GM12892 (cell line): Measurements from ENCODE around the gene COMP.

Experiments used
- POLR2A ChIP-seq: IDR thresholded peaks from 2 replicates; pipeline ENCODE4 v1.6.1; 2011; ENCODE audit warnings: low read depth, low read length, control low read depth
- POLR2AphosphoS5 ChIP-seq: IDR thresholded peaks from 2 replicates; pipeline ENCODE4 v1.6.1; 2011; ENCODE audit warnings: low read depth, low read length, control low read depth
- TAF1 ChIP-seq: IDR thresholded peaks from 2 replicates; pipeline ENCODE4 v1.6.1; 2011; ENCODE audit warnings: low read depth, mild to moderate bottlenecking, control low read depth, low read length, borderline replicate concordance

DNA sequence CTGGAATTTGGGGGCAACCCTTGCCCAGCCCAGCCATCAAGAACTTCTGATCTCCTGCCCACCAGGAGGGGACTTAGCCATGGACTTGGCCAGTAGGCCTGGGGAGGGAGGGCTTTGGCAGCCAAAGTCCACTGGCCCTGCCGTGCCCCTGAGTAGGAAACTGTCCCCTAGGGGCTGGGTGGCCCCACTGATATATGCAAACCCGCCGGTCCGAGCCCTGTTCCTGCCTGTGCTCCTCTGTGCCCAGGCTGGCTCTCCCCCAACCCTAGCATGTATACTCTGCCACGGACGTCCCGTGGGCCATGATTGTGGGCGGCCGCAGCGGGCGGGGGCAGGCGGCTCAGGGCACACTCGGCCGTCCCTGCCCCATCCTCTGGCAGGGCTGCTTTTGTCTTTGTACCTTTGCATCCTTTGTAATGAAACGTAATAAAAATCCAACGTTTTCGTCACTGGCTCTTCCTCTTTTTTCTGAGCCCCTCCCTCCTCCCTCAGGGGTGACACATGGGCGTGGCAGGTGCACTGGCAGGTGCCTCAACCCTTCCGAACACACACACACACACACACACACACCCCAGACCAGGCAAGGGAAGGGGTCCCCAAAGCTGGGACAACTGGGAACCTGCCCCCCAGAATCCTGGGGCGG lies 9.1 kb downstream of the COMP start:
- TF ChIP-seq TAF1 (no peak), POLR2A (no peak), POLR2AphosphoS5 (no peak)
